Spleen (tissue), 11 donors: ENCODE results near the gene TWIST1. TPM values are rescaled to one million over a fixed set of nuclear protein-coding genes. Genes with fewer than 3 reads are reported as not detected.

ENCODE experiments used
- DNase-seq: peaks from one replicate; pipeline ENCODE4 v3.0.0-alpha.2; 2020
- H3K27ac ChIP-seq, 8 donors: fragments of 200-600 bp; sonication (generic) in 7 of 8; 1 replicate in 4 of 8; 2 replicates in 4 of 8; pipeline versions ENCODE4 v1.5.0 to v1.8.0; 2016 to 2021; ENCODE audit warnings: inconsistent platforms in 4 of 8, mild to moderate bottlenecking in 4 of 8, moderate library complexity in 1 of 8
- H3K27me3 ChIP-seq, 7 donors: fragments of 200-600 bp; sonication (generic) in 6 of 7; replicated peaks in 1 of 7; 1 replicate in 4 of 7; 2 replicates in 3 of 7; pipeline versions ENCODE4 v1.5.0 to v1.8.0; 2016 to 2021; ENCODE audit warnings: inconsistent platforms in 3 of 7, mild to moderate bottlenecking in 1 of 7
- H3K36me3 ChIP-seq, 6 donors: fragments of 200-600 bp; sonication (generic) in 5 of 6; 1 replicate in 4 of 6; 2 replicates in 2 of 6; pipeline versions ENCODE4 v1.5.0 to v1.8.0; 2016 to 2021; ENCODE audit warnings: inconsistent platforms in 2 of 6
- H3K4me1 ChIP-seq, 6 donors: fragments of 200-600 bp; sonication (generic) in 5 of 6; 1 replicate in 3 of 6; 2 replicates in 3 of 6; pipeline versions ENCODE4 v1.5.0 to v1.8.0; 2016 to 2021; ENCODE audit warnings: inconsistent platforms in 3 of 6
- H3K4me3 ChIP-seq, 8 donors: fragments of 200-600 bp; sonication (generic) in 7 of 8; 1 replicate in 4 of 8; 2 replicates in 4 of 8; pipeline versions ENCODE4 v1.5.0 to v1.8.0; 2016 to 2021; ENCODE audit warnings: inconsistent platforms in 4 of 8, mild to moderate bottlenecking in 4 of 8, moderate library complexity in 2 of 8
- H3K9me3 ChIP-seq, 8 donors: fragments of 200-600 bp; sonication (generic) in 7 of 8; 1 replicate in 4 of 8; 2 replicates in 4 of 8; pipeline versions ENCODE4 v1.5.0 to v1.8.0; 2016 to 2021; ENCODE audit warnings: inconsistent platforms in 4 of 8
- CTCF ChIP-seq, 11 experiments: fragments of 200-600 bp in 7 of 11; fragments of 450-650 bp in 4 of 11; sonication (generic) in 4 of 11; IDR thresholded peaks in 8 of 11; conservative IDR thresholded peaks in 3 of 11; 1 replicate in 7 of 11; 2 replicates in 4 of 11; pipeline versions ENCODE4 v1.4.0 to v1.8.0; 2016 to 2021; ENCODE audit warnings: antibody characterized with exemption in 11 of 11, inconsistent platforms in 4 of 11, mild to moderate bottlenecking in 1 of 11
- POLR2A ChIP-seq, 3 donors: fragments of 450-650 bp; IDR thresholded peaks; one replicate each; pipeline ENCODE4 v1.5.1; 2017; ENCODE audit warnings: antibody characterized with exemption in 3 of 3, mild to moderate bottlenecking in 1 of 3
- POLR2AphosphoS5 ChIP-seq, 3 donors: sonication (generic); formaldehyde crosslinking; IDR thresholded peaks; one replicate each; pipeline ENCODE4 v1.5.1; 2017; ENCODE audit warnings: antibody characterized with exemption in 3 of 3
- whole genome bisulfite sequencing, 5 donors: extraction: QIAGEN DNeasy Blood & Tissue Kit in 3 of 5; methylation state at CpG; one replicate each; pipeline versions ENCODE4 v1.1.5 to v1.1.7; 2013 to 2018; 5-methylcytosine and 5-hydroxymethylcytosine counted together
- intact Hi-C: fragments of 100-400 bp; cut with DNase I; formaldehyde crosslinking; loops from one replicate; pipeline ENCODE4 v1.15.0; 2023; ENCODE audit warnings: low total_unique reads
- polyA plus RNA-seq, 3 donors: library from polyadenylated mRNA; stranded (reverse); fragments of 200-250 nt; gene quantifications; one replicate each; pipeline ENCODE4 v1.2.1, GENCODE V29; 2013
- total RNA-seq, 7 donors: library from RNA; depleted of rRNA in 3 of 7; stranded (reverse); fragments of >200 nt in 3 of 7; fragmentation: NEBNext Ultra II Directional in 4 of 7; extraction: Animal tissue kit (Norgen Biotek cat#: 25700) in 4 of 7; gene quantifications; one replicate each; pipeline versions ENCODE4 v1.1.0 to v1.2.1, GENCODE V29; 2016 to 2021
- donor health status: healthy with polysubstance abuse.
- donor health status: DM: no; HTN: no; CAD: no; lungs with moderate emphysema.
- donor health status: DM: no; HTN: no; CAD: no.
- donor health status: Bipolar disorder and iron deficiency.
- donor health status: healthy.
- donor health status: DM: no; HTN: no; CAD: no.
- donor health status: DM: yes; HTN: yes; CAD: no.

TWIST1 gene
- total and polyA plus RNA-seq, 10 donors: 0.33 TPM; not detected in 9

DNA sequence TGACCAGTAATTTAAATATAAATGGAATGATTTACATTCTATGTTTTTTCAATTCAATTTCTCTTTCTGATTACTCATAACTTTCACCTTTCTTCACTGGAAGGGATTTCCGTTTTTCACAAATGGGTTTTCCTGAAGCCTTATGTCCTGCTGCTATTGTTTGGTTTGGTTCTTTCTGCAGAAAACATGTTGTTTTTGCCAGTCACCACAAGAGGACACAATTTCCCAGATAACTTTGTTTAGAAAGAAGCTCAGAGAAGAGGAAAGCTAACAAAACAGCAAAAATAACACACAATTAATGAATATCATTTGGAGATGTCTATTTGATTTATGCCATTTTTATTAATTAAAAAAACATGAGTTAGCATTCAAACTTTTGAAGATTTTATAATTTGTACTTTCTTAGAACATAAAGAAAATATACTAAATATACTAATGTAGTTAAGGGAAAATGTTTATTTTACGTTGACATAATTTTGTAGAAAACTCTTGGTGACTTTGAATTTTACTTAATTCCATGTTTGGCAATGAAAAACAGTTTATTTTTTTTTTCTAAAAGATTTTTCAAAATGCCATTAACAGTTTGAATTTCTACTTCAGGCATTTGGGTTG, 4.6 kb upstream of the TWIST1 start:
- WGBS, 5 donors: 36 to 44% (median 37%) methylated on average over 2 of the region's 2 CpGs
- intact Hi-C loops: no loop called here
- TF ChIP-seq POLR2AphosphoS5 (IDR thresholded peaks at IDR 0.05) (no peak), POLR2A (IDR thresholded peaks at IDR 0.05) (no peak), CTCF (IDR thresholded peaks at IDR 0.05 in 8 of 11, conservative IDR thresholded peaks at IDR 0.05 in 3 of 11) (peak in 2 of 11 experiments; percentile 13 to 18)
- Histone ChIP-seq H3K27ac (no peak overlapping the region), H3K27me3 (peaks cover 0 to 92% (median 50%) of the 10 kb centered on the region in 7 donors), H3K36me3 (no peaks in the 10 kb centered on the region), H3K4me3 (no peak overlapping the region), H3K4me1 (peaks cover 0 to 21% (median 17%) of the 10 kb centered on the region in 6 donors), H3K9me3 (no peaks in the 10 kb centered on the region)
- DNase-seq: no peak

- no peaks in the 10 kb centered on the region for H3K36me3 ChIP-seq
- no peak overlapping the region for H3K4me3 ChIP-seq
- H3K4me1 ChIP-seq: peaks cover 6 to 36% (median 27%) of the 10 kb centered on the region in 6 donors
- H3K9me3 ChIP-seq: no peaks in the 10 kb centered on the region
- 12 to 15% (median 15%) methylated on average over 10 of the region's 10 CpGs for WGBS, 5 donors
- H3K27me3 ChIP-seq: peaks cover 0 to 100% (median 71%) of the 10 kb centered on the region in 7 donors
- DNase-seq: no peak
- TF ChIP-seq POLR2AphosphoS5 (IDR thresholded peaks at IDR 0.05) (no peak), POLR2A (IDR thresholded peaks at IDR 0.05) (no peak), CTCF (IDR thresholded peaks at IDR 0.05 in 8 of 11, conservative IDR thresholded peaks at IDR 0.05 in 3 of 11) (no peak)
- intact Hi-C loops: no loop called here
- H3K27ac ChIP-seq: no peak overlapping the region
Measured at GRCh38 chr7:19119870-19120486, 2.5 kb upstream of the TWIST1 start.

DNA sequence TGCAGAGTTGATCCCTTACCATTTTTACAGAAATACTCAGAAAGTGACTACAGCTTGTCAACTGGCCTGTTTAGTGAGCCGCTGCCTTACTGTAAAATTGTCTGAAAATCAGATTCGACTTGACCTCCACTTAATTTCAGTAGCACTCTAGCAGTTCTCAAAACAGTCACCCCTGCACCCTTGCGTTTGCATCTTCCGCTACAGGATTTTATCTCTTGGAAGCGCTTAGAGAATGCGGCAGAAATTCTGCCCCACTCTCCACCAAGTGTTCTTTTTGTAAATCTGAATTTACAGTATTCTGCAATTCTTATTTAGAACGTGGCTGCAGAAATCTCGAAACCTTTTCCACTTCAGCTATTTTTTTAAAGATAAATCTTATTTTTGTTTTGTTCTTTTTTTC, 1.9 kb upstream of the TWIST1 start:
- H3K27me3 ChIP-seq: peaks cover 0 to 100% (median 77%) of the 10 kb centered on the region in 7 donors
- no peaks in the 10 kb centered on the region for H3K36me3 ChIP-seq
- no peaks in the 10 kb centered on the region for H3K9me3 ChIP-seq
- peaks cover 6 to 36% (median 27%) of the 10 kb centered on the region in 6 donors for H3K4me1 ChIP-seq
- 12 to 15% (median 14%) methylated on average over 8 of the region's 8 CpGs for WGBS, 5 donors
- intact Hi-C loops: no loop called here
- DNase-seq: no peak
- H3K4me3 ChIP-seq: no peak overlapping the region
- H3K27ac ChIP-seq: no peak overlapping the region
- TF ChIP-seq POLR2AphosphoS5 (IDR thresholded peaks at IDR 0.05): no peak
- no peak for TF ChIP-seq POLR2A (IDR thresholded peaks at IDR 0.05)
- no peak for TF ChIP-seq CTCF (IDR thresholded peaks at IDR 0.05 in 8 of 11, conservative IDR thresholded peaks at IDR 0.05 in 3 of 11)

DNA sequence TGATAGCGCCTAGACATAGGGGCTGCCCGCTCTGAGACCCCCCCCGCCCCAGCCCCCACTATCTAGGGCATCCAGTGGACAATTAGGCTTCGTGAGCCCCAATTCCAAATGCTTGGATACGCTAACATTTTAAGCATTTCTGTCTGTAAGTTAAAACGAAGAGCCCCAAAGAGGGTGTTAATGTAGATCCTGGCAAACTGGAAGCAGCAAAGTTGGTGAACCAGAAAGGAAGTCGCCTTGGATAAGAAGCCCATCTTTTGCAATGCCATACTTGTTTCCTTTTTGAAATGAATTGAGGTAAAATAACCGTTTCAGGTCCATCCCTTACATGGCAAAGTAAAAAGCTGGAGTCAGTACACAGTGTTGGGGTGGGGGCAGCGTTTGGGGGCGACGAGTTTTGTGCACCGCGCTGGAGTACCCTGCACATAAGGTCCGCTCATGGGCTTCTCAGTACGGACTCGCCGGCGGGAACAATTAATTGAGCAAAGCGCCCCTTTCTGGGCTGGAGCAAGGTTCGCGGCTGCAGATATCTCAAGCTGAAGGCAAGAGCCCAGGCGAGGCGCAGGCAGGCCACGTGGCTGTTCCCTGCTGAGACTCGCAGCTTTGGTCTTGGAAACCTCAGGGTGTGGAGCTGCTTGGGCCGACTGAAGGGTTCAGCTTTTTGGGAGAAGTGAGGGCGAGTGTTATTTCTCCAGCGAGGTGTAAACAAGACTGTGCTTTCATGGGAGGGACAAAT, 1.4 kb upstream of the TWIST1 start:
- no peak for DNase-seq
- H3K27me3 ChIP-seq: peaks cover 0 to 100% (median 82%) of the 10 kb centered on the region in 7 donors

More for the DNA sequence above, 1.4 kb upstream of the TWIST1 start:
- WGBS, 5 donors: 3 to 5% (median 4%) methylated on average over 27 to 28 of the region's 28 CpGs
- Histone ChIP-seq H3K27ac (no peak overlapping the region), H3K4me1 (peaks cover 6 to 36% (median 27%) of the 10 kb centered on the region in 6 donors), H3K36me3 (no peaks in the 10 kb centered on the region), H3K9me3 (no peaks in the 10 kb centered on the region), H3K4me3 (no peak overlapping the region)
- intact Hi-C loops: no loop called here
- no peak for TF ChIP-seq POLR2AphosphoS5 (IDR thresholded peaks at IDR 0.05)
- no peak for TF ChIP-seq POLR2A (IDR thresholded peaks at IDR 0.05)
- no peak for TF ChIP-seq CTCF (IDR thresholded peaks at IDR 0.05 in 8 of 11, conservative IDR thresholded peaks at IDR 0.05 in 3 of 11)
